ENCODE measurements around the gene ATG16L2.

- TF ChIP-seq RAD21 (CRISPR knock-in tag; conservative IDR thresholded peaks at IDR 0.05 in 1 of 2, IDR thresholded peaks at IDR 0.05 in 1 of 2): no peak
- TF ChIP-seq RFX5 (IDR thresholded peaks at IDR 0.05; ENCODE audit: low read depth, low read length): no peak
- no peak for TF ChIP-seq CTCF (IDR thresholded peaks at IDR 0.05 in 2 of 3, conservative IDR thresholded peaks at IDR 0.05 in 1 of 3; ENCODE audit: insufficient read depth in 2 of 3, low read depth in 1 of 3, low read length in 3 of 3)
- TF ChIP-seq SMC3 (conservative IDR thresholded peaks at IDR 0.05; ENCODE audit: insufficient read depth, low read depth, low read length): no peak
- no peak for TF ChIP-seq ZNF134 (CRISPR knock-in tag; conservative IDR thresholded peaks at IDR 0.05)
- TF ChIP-seq ZNF280B (CRISPR knock-in tag; IDR thresholded peaks at IDR 0.05): no peak
- TF ChIP-seq HMGN3 (IDR thresholded peaks at IDR 0.05; ENCODE audit: borderline replicate concordance, extremely low read depth, insufficient read length, low read depth, low read length): no peak
- TF ChIP-seq FOXJ3 (CRISPR knock-in tag; IDR thresholded peaks at IDR 0.05): no peak
Observed at GRCh38 chr11:72871119-72871518, 56.9 kb downstream of the ATG16L2 start.

Measured in K562 (cell line).